HG02763 (cell line): ENCODE measurements around the gene SRSF11.
"Not testable (repeated sequence)": the region's sequence is repeated elsewhere in the genome, so short reads cannot be mapped to it uniquely, and the experiment has no call there.

ENCODE experiments used
- ATAC-seq: cut with Tn5 transposase; IDR thresholded peaks from one replicate; pipeline ENCODE4 v1.9.1; 2021; ENCODE audit warnings: mild to moderate bottlenecking, moderate library complexity; ENCODE audit not compliant: unreplicated experiment

Gene SRSF11, protein sequence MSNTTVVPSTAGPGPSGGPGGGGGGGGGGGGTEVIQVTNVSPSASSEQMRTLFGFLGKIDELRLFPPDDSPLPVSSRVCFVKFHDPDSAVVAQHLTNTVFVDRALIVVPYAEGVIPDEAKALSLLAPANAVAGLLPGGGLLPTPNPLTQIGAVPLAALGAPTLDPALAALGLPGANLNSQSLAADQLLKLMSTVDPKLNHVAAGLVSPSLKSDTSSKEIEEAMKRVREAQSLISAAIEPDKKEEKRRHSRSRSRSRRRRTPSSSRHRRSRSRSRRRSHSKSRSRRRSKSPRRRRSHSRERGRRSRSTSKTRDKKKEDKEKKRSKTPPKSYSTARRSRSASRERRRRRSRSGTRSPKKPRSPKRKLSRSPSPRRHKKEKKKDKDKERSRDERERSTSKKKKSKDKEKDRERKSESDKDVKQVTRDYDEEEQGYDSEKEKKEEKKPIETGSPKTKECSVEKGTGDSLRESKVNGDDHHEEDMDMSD

GRCh38 chr1:70221238-70222121 lies at the start of gene SRSF11:
TSS of gene SRSF11 (plus strand) at chr1:70221380. CDS start at chr1:70221637, 257 bp downstream.
- peak; percentile 96 for ATAC-seq

- no peak for ATAC-seq
Measured at GRCh38 chr1:70171512-70171911, 49.7 kb upstream of the SRSF11 start.

GRCh38 chr1:70185181-70185580 lies 36.0 kb upstream of the SRSF11 start:
- ATAC-seq: not testable (repeated sequence)

- no peak for ATAC-seq
Measured at GRCh38 chr1:70188522-70188921, 32.7 kb upstream of the SRSF11 start.

GRCh38 chr1:70190180-70190579 lies 31.0 kb upstream of the SRSF11 start:
- no peak for ATAC-seq

DNA sequence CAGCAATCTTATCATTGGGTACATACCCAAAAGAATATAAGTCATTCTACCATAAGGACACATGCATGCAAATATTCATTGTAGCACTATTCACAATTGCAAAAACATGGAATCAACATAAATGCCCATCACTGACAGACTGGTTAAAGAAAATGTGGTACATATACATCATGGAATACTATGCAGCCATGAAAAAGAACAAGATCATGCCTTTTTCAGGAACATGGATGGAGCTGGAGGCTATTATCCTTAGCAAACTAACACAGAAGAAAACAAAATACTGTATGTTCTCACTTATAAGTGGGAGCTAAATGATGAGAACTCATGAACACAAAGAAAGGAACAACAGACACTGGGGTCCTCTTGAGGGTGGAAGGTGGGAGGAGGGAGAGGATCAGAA lies 28.7 kb upstream of the SRSF11 start:
- ATAC-seq: not testable (repeated sequence)

GRCh38 chr1:70194601-70195000 lies 26.6 kb upstream of the SRSF11 start:
- ATAC-seq: no peak

GRCh38 chr1:70195342-70195741 lies 25.8 kb upstream of the SRSF11 start:
- ATAC-seq: peak; percentile 92

GRCh38 chr1:70196333-70196732 lies 24.8 kb upstream of the SRSF11 start:
- ATAC-seq: no peak

- no peak for ATAC-seq
Measured at GRCh38 chr1:70200065-70200464, 21.1 kb upstream of the SRSF11 start.

DNA sequence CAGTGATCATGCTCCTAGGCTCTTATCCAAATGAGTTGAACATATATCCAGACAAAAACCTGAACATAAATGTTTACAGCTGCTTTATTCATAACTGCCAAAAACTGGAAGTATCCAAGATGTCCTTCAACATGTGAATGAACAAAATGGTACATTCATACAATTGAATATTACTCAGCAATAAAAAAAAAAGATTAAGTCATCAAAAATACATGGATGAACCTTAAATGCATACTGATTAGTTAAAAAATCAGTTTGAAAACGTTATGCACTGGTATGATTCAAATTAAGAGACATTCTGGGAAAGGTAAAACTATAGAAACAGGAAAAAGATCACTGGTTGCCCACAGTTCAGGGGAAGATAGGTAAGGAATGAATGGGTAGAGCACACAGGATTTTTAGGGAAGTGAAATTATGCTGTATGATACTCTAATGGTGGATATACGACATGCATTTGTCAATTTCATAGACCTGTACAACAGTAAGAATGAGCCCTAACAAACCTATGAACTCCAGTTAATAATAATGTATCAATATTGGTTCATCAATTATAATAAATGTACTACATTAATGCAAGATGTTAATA lies 18.9 kb upstream of the SRSF11 start:
- ATAC-seq: no peak

DNA sequence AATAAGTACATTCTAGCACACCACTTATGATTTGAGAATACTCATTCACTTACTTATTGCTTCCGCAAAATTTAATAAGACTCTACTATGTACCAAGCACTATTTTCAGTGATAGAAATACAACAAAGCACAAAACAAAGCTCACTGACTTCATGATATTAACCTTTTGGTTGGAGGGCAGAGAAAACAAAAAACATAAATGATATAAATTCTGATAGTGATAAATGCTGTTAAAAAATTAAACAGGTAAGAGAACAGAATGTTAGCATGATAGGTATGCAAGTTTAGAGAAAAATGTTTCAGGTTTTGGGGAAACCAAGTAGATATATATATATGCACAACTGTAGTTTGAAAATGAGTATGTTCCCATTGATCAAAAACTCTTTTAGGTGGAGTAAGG lies 17.0 kb upstream of the SRSF11 start:
- no peak for ATAC-seq

DNA sequence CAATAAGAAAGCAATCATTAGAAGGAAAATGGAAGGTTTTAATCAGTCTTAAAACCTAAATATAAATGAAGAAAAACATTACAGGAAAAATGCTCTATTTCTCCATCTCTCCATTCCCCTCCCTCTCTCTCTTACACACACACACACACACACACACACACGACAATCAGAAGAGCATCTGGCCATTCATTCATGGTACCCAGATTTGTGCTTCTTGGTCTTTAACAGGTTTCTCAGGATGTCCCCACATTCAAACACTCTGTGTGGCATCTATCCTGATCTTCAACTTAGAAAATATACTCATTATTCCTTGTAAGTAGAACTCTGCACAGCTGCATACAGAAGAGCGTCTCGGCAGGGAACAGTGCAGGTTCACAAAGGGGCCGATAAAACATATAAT lies 16.6 kb upstream of the SRSF11 start:
- ATAC-seq: no peak

GRCh38 chr1:70205071-70205433 lies 16.1 kb upstream of the SRSF11 start:
- ATAC-seq: peak; percentile 35

DNA sequence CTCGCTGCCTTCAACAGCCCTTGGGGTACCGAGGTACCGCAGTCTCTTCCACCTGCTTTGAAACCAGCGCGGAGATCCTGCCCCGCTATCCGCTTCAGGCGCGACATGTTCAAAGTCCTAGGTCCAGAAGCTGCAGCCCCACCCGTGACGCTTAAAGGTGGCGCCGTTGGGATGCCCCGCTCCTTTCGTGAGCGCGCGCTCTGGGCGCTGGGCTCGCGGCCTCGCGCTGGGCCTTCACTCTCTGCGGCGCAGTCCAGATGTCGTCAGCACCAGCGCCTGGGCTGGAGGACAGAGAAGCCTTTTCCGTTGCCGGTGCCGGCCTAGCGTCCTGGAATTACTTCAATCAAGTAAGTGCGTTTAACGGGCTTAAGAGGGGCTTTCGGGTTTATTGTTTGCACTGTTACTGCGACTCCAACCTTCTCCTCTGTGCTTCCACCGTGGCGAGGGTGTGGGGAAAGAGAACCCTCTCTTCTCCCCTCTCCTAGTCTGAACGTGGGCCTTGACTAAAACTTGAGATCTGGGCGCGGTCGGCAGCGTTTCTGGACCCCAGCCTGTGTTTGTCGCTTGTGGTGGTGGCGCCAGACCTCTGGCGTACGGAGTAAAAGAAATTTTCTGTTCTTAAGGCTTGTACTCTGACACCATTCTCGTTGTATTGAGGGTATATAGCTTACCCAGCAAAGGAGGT lies 15.6 kb upstream of the SRSF11 start, which contains the start of gene LRRC40:
LRRC40 (minus strand) TSS at position 146 of the 685 bp plus-strand sequence; CDS start at position 107, 39 bp downstream.
- ATAC-seq: peak; percentile 93

GRCh38 chr1:70206833-70207232 lies 14.3 kb upstream of the SRSF11 start:
- not testable (repeated sequence) for ATAC-seq

DNA sequence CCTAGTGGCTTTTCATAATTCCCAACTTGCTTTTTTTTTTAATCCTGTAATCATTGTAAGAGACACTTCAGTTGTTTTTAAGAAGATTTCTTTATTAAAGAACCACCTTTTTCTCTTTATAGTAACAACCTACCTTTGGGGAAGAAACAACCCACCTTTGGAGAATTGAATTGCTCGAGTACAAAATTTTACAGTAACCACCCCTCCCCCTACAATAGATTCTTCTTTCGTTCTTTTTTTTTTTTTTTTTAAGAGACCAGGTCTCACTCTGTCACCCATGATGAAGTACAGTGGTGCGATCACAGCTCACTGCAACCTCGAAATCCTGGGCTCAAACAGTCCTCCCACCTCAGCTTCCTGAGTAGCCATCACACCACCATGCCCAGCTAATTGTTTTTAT lies 13.7 kb upstream of the SRSF11 start:
- no peak for ATAC-seq

DNA sequence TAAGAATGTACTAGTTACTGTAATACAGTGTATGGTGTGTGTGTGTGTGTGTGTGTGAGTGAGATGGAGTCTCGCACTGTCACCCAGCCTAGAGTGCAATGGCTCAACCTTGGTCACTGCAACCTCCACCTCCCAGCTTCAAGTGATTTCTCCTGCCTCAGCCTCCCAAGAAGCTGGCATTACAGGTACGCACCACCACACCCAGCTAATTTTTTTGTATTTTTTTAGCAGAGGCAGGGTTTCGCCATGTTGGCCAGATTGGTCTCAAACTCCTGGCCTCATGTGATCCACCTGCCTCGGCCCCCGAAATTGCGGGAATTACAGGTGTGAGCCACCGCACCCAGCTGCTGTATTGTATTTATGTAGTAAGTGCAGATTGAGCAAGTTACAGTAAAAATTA lies 12.9 kb upstream of the SRSF11 start:
- ATAC-seq: no peak

DNA sequence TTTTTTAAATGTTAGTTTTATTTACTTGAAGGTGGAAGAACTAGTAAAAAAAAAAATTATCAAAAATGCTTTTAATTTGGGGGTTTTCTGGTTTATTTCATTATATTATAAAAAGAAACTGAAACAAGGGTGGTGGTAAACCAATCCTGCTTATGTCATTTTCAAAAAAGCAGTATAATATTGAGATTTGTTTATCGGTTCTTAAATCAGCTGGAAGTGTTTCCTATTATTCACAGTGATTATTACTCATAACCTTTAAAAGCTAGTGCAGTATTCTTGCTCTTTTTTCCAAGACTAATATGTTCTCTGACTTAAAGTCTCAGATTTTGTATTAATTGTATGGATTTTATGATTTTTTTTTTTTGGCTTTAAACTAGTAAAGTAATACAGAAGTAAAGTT lies 10.4 kb upstream of the SRSF11 start:
- ATAC-seq: no peak

DNA sequence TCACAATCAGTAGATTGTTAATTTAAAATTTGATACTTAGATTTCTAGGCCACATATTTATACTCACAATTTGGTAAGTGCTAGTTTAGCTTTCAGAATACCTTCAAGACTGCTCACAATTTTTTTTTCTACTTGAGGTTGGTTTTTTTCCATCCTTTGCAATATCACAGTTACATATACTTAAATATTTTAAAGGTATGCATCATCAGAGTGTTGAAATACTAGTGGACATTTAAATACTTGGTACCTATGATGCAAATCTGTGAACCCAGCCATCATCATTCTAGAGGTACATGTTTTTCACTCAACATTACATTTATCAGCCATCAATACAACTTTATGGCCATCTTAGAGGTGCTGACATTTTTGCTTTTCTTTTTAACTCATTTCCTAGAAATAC lies 9.6 kb upstream of the SRSF11 start:
- ATAC-seq: no peak

GRCh38 chr1:70220015-70220414 lies 1.2 kb upstream of the SRSF11 start:
- ATAC-seq: no peak
